GM19463 (cell line): ENCODE results near the gene KNOP1.
"Not testable (repeated sequence)": the region's sequence is repeated elsewhere in the genome, so short reads cannot be mapped to it uniquely, and the experiment has no call there.

Experiments
- ATAC-seq: cut with Tn5 transposase; IDR thresholded peaks from one replicate; pipeline ENCODE4 v1.9.1; 2021; ENCODE audit warnings: mild to moderate bottlenecking, moderate library complexity; ENCODE audit not compliant: unreplicated experiment

The KNOP1 gene

DNA sequence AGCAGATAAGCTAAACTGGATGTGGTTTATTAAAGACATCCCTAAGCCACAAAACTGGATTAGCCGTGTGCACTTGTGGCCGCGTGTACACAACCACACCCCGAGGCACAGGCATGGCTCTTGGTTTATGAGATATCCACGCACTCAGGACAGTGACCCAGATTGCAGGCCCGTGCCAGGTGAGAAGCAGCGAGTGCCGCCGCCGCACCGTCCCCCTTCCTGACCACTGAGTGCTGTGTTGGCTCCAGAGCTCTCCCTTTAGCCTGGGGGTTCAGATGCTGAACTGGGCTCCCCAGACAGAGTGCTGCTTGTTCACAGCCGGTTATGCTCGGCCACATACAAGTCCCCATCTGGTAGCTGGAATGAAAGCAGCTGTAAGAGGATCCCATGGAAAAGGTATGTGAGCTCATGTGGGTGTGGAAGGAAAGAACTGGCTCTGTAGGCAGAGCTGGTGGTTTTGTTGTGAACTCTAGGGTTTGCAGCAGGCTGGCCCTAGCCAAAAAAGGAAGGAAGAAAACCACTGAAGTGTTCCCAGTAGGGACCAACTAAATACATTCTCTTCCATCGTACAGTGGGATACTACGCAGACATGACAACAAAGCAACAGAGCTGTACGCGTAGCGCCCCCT lies 29.5 kb downstream of the KNOP1 start:
- ATAC-seq, result no peak

- no peak for ATAC-seq
Observed at GRCh38 chr16:19687279-19687678, 30.7 kb downstream of the KNOP1 start.

GRCh38 chr16:19685176-19685575 lies 32.9 kb downstream of the KNOP1 start:
- ATAC-seq, result no peak

DNA sequence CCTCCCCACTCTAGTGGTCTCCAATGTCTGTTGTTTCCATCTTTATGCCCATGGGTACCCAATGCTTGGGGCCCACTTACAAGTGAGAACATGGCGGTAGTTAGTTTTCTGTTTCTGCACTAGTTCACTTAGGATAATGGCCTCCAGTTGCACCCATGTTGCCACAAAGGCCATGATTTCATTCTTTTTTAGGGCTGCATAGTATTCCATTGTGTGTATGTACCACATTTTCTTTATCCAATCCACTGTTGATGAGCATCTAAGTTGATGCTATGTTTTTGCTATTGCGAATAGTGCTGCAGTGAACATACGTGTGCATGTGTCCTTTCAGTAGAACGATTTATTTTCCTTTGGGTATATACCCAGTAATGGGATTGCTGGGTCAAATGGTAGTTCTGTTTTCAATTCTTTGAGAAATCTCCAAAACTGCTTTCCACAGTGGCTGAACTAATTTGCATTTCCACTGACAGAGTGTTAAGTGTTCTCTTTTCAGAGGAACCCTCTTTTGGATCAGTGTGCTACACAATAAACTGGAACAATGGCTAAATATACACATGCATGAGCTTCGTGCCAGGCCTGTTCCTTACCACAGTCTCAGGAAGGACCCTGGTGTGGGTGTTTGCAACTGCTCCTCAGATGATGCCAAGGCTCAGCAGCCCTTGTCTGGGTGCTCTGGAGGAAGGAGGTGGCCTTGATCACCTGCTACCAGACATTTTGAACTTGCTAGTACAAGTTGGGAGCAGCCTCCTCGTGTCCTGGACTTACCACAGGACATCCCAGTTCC lies 34.4 kb downstream of the KNOP1 start:
- ATAC-seq, result no peak

DNA sequence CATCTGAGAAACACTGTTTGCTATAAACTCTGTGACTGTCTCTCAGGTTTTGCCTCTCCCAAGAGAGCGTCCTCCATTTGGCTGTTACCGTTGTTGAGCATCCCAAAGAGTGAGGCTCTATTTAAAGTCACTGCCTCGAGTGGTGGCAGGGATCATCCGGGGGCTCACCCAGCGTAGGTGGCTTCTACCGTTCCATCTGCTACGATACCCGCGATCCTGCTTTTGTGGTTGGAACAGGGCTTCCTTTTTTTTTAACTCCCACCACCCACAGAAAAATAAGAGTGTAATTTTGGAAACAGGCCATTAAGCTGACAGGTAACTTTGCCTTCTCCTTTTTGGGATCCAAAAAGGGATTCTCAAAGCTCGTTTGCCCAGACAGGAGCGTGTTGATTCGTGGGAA lies 36.4 kb downstream of the KNOP1 start:
- ATAC-seq, result no peak

GRCh38 chr16:19680881-19681340 lies 37.1 kb downstream of the KNOP1 start:
- no peak for ATAC-seq

DNA sequence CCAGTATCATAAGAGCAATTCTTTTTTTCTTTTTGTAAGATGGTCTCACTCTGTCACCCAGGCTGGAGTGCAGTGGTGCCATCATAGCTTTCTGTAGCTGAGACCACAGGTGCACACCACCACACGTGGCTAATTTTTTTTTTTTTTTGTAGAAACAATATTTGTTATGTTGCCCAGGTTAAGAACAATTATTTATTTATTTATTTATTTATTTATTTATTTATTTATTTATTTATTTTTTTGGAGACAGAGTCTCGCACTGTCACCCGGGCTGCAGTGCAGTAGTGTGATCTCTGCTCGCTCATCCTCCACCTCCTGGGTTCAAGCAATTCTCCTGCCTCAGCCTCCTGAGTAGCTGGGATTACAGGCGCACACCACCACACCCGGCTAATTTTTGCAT lies 38.7 kb downstream of the KNOP1 start:
- ATAC-seq, result not testable (repeated sequence)

DNA sequence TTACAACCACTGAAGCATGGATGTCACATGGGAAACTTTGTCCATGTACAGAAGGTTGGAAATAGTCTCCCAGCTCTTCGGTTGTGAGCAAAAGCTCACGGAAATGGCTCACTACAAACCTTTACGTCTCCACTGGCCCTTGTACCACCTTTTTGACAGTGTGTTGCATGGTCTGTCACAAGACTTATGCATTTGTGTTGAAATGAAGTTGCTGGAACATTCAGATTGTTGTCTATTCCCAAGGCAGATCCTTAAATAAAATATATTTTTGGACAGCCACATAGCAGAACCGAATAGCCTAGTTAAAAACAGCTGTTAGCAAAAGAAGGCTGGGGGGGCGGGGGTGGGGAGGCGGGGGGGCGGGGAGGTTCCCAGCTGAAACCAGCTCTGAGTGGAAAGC lies 39.2 kb downstream of the KNOP1 start:
- ATAC-seq, result no peak

DNA sequence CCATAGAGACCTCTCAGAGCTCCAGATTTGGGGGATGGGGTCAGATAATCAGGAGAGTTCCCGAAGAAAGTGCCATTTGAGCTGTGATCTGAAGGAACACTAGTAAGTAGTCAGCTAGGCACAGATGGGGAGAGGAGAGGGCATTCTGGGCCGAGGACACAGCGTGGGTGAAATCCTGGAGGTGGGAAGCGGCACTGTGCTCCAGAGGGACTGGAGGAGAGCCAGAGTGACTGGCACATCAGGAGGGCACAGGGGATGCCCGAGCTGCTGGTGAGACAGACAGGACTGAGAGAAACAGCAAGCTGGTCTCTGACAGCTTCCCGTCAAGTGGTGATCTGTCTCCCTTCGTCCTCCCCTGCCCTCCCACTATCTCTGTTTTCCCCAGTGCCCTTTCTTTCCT lies 40.6 kb downstream of the KNOP1 start:
- no peak for ATAC-seq

DNA sequence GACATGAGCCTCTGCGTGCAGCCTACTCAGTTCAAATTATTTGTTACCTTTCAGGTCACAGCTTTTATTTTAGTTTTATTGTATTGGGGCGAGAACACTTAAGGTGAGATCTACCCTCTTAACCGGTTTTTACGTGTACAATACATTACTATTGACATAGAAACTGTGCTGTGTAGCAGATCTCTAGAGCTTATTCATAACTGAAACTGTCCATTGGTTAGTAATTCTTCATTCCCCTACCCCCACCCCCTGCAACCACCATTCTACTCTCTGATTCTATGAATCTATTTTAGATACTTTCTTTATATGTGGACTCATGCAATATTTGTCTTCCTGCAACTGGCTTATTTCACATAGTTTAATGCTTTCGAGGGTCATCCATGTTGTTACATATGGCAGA lies 43.5 kb downstream of the KNOP1 start:
- ATAC-seq, result no peak

DNA sequence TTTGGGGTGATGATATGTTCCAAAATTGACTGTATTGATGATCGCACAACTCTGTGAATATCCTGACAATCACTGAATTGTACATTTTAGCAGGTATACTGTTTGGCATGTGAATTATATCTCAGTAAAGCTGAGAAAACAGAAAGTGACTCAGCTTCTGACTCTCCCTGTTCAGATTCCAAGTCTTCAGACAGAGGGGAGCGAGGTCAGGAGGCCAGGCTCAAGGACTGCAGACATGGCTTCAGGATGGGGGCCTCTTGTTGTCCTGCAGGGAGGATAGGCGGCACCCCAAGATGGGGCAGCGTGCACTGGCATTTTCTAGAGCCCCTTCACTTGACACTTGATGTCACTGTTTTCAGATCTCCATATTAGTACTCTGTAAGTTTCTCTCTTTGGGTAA lies 45.6 kb downstream of the KNOP1 start:
- no peak for ATAC-seq

- ATAC-seq, result no peak
Observed at GRCh38 chr16:19666477-19666876, 51.5 kb downstream of the KNOP1 start.

DNA sequence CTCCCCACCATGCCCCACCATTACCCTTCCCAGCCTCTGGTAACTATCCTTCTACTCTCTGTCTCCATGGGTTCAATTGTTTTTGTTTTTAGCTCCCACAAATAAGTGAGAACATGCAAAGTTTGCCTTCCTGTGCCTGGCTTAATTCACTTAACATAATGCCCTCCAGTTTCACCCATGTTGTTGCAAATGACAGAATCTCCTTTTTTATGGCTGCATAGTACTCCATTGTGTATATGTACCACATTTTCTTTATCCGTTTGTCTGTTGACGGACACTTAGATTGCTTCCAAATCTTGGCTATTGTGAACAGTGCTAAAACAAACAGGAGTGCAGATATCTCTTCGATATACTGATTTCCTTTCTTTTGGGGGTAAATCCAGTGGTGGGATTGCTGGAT lies 52.7 kb downstream of the KNOP1 start:
- ATAC-seq, result not testable (repeated sequence)

- no peak for ATAC-seq
Observed at GRCh38 chr16:19664166-19664565, 53.9 kb downstream of the KNOP1 start.

GRCh38 chr16:19662351-19662750 lies 55.7 kb downstream of the KNOP1 start:
- no peak for ATAC-seq

GRCh38 chr16:19660432-19660831 lies 57.6 kb downstream of the KNOP1 start:
- no peak for ATAC-seq

DNA sequence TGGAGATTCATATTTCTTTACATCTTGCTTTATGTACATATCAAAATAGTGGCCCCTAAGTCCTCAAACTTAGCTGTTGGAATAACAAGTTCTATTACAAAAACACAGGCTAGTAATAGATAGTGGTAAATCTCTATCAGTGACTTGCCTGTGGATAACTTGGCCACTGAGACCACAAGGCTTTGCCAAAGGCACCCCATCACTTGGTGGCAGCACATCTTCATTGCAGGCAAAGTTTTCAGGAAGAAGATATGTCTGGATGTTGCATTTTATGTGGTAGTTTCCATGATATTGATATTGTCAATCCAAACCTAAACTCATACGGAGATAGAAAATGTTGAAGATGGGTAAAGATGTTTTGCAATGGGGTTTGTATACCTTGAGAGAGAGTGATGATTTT lies 58.5 kb downstream of the KNOP1 start:
- no peak for ATAC-seq

DNA sequence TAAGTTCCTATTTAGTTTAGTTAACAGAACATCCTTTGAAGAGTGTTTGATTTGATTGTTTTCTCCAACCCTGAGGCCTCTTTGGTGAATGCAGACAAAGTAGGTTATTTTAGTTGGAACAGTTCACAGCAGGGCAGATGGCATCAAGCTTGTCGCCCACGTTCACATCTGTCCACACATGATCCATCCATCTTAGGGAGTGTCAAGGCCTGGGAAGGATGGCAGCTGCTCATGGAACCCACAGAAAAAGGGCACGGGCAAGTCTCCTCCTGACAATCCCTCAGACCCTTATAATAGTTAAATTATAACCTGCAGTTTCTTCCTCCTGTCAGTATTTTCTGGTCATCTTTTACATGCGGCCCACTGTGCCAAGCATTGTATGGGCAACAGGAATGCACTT lies 60.2 kb downstream of the KNOP1 start:
- ATAC-seq, result no peak

DNA sequence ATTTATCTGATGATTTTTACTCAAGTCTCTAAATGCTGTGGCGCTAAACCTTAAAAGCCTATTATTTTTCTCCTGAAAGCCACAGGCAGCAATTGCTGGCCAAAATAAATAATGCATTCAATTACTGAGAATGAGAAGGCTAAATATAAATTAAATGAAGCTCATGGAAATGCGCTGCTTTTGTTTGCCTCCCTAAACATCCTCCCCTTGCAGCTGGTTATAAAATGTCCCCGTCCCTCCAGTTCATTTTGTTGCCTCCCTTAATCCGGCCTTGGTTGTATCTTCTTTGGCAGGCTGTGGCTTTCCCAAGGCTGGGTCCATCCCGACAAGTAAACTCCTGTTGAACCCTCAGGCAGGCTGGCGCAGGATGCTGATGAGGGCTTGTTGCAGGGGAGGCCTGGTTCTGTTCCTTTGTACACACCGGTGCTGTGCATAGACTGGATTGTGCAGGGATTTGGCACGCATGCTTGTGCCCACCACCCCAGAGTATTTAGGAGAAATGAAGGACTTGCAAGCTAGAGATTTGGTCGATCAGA lies 62.7 kb downstream of the KNOP1 start:
- ATAC-seq, result no peak

- ATAC-seq, result no peak
Observed at GRCh38 chr16:19654147-19654546, 63.9 kb downstream of the KNOP1 start.
